Astrocyte (in vitro differentiated cells and primary cell): ENCODE results near the gene ATXN1.

ENCODE experiments used
- CTCF ChIP-seq: IDR thresholded peaks from 2 replicates; pipeline ENCODE4 v1.5.1; 2011; ENCODE audit warnings: low read depth, mild to moderate bottlenecking, inconsistent platforms, low read length, moderate library complexity; ENCODE audit not compliant: insufficient read depth
- EZH2 ChIP-seq: IDR thresholded peaks from 2 replicates; pipeline ENCODE4 v1.6.1; 2012; ENCODE audit warnings: mild to moderate bottlenecking, low read length, inconsistent platforms; ENCODE audit not compliant: insufficient read depth

- TF ChIP-seq CTCF, result no peak
- TF ChIP-seq EZH2, result no peak
Measured at GRCh38 chr6:16480763-16481560, 280.3 kb downstream of the ATXN1 start.
